ENCODE data around the gene TSG101. TPM values are rescaled to one million over a fixed set of nuclear protein-coding genes. Genes with fewer than 3 reads are reported as not detected.

TSG101 gene
- total RNA-seq, 4 donors from 2014 or later: 67.8 to 80.0 (median 71.8) TPM

DNA sequence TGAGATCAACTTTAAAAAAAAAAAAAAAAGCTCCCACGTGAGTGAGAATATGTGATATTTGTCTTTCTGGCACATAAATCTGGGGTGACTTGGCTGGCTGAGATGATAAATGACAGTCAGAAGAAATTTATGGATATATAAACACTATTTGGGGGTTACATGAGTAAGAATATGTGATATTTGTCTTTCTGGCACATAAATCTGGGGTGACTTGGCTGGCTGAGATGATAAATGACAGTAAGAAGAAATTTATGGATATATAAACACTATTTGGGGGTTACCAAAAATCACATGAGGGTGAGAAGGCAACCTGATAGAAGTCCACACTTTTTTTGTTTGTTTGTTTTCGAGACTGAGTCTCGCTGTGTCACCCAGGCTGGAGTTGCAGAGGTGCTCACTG is 6.6 kb upstream of the TSG101 start:
- peaks cover 37% of the 10 kb centered on the region for H3K36me3 ChIP-seq
- H3K4me3 ChIP-seq: no peak overlapping the region
- no peak overlapping the region for H3K27ac ChIP-seq
- 89% methylated on average over 3 of the region's 3 CpGs for WGBS
- TF ChIP-seq POLR2A (IDR thresholded peaks at IDR 0.05): no peak
- no peak for TF ChIP-seq POLR2AphosphoS5 (IDR thresholded peaks at IDR 0.05)
- TF ChIP-seq, protein P1, sequence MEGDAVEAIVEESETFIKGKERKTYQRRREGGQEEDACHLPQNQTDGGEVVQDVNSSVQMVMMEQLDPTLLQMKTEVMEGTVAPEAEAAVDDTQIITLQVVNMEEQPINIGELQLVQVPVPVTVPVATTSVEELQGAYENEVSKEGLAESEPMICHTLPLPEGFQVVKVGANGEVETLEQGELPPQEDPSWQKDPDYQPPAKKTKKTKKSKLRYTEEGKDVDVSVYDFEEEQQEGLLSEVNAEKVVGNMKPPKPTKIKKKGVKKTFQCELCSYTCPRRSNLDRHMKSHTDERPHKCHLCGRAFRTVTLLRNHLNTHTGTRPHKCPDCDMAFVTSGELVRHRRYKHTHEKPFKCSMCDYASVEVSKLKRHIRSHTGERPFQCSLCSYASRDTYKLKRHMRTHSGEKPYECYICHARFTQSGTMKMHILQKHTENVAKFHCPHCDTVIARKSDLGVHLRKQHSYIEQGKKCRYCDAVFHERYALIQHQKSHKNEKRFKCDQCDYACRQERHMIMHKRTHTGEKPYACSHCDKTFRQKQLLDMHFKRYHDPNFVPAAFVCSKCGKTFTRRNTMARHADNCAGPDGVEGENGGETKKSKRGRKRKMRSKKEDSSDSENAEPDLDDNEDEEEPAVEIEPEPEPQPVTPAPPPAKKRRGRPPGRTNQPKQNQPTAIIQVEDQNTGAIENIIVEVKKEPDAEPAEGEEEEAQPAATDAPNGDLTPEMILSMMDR (IDR thresholded peaks at IDR 0.05): no peak
- no peak for TF ChIP-seq EP300 (IDR thresholded peaks at IDR 0.05)
- H3K9me3 ChIP-seq: no peaks in the 10 kb centered on the region
- H3K4me1 ChIP-seq: no peaks in the 10 kb centered on the region
- no peaks in the 10 kb centered on the region for H3K27me3 ChIP-seq
- no peak for DNase-seq (ENCODE audit: low spot score in 2 of 2)

DNA sequence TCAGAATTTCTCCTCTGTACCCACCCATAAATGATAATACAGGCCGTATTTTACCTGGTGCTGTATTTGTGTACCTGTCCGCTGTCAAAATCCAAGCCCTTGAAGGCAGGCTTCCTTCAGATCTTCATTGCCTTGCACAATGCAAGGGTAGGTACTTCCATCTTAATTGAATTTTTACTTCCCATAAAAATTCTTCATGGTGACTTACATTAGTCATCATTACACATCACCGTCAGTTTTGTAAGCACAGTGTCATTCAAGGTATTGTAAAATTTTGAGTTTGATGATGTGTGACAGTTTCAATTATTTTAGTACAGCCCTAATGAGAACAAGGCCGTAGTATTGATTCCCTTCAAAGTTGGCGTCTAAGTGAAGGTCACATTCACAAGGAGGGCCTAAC is 770 bp upstream of the TSG101 start:
- H3K27ac ChIP-seq: peak overlapping the region; percentile 94
- DNase-seq (ENCODE audit: low spot score in 2 of 2): no peak
- H3K9me3 ChIP-seq: no peaks in the 10 kb centered on the region
- TF ChIP-seq, protein P1 (IDR thresholded peaks at IDR 0.05): no peak
- no peak for TF ChIP-seq POLR2A (IDR thresholded peaks at IDR 0.05)
- TF ChIP-seq POLR2AphosphoS5 (IDR thresholded peaks at IDR 0.05): no peak
- TF ChIP-seq EP300 (IDR thresholded peaks at IDR 0.05): no peak
- 29% methylated on average over 5 of the region's 5 CpGs for WGBS
- no peaks in the 10 kb centered on the region for H3K27me3 ChIP-seq
- peak overlapping the region; percentile 89 for H3K4me3 ChIP-seq
- peaks cover 27% of the 10 kb centered on the region for H3K4me1 ChIP-seq
- peaks cover 4% of the 10 kb centered on the region for H3K36me3 ChIP-seq

DNA sequence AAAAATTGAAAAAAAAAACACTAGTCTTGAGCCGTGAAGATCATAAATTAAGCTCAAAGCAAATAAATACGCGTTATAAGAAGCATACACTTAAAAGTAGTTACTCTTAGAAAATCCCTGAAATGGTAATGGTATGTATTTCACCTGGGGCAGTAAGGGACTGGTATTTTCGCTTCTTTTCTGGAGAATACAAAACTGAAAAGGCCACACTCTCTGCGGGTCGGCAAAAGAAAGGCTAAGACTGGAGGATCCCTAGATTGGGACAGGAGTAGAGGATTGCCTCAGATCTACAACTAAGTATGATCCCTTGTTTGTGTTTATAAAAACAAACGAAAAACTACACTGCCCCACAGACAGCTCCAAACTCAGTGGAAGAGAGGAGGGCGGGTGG is 617 bp downstream of the TSG101 start:
- H3K27me3 ChIP-seq: no peaks in the 10 kb centered on the region
- peaks cover 27% of the 10 kb centered on the region for H3K4me1 ChIP-seq
- no peak for TF ChIP-seq POLR2AphosphoS5 (IDR thresholded peaks at IDR 0.05)
- no peak for TF ChIP-seq POLR2A (IDR thresholded peaks at IDR 0.05)
- TF ChIP-seq EP300 (IDR thresholded peaks at IDR 0.05): no peak
- under 1% methylated on average over 8 of the region's 8 CpGs for WGBS
- H3K36me3 ChIP-seq: no peaks in the 10 kb centered on the region
- peak overlapping the region; percentile 89 for H3K4me3 ChIP-seq
- peak overlapping the region; percentile 94 for H3K27ac ChIP-seq
- DNase-seq (ENCODE audit: low spot score in 2 of 2): no peak
- no peaks in the 10 kb centered on the region for H3K9me3 ChIP-seq

DNA sequence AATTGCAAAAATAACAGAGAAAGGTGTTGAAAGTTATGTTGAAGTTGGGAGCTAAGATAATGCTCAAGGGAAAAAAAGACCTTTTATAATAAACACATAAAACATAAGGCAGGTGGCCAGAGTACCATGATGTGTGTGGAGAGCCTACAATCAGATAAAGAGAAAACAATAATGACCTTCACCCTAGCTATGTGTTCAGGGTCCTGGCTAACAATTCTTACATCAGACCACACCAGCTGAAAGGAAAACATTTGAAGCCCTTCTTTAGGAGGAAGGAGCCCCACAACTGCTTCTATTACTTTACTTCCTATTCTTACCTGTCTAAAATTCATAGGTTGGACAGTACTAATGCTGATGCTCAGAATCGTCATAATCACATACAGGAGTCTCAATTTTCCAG is 2.5 kb downstream of the TSG101 start:
- no peaks in the 10 kb centered on the region for H3K36me3 ChIP-seq
- no peak for DNase-seq (ENCODE audit: low spot score in 2 of 2)
- TF ChIP-seq POLR2AphosphoS5 (IDR thresholded peaks at IDR 0.05): no peak
- TF ChIP-seq EP300 (IDR thresholded peaks at IDR 0.05): no peak
- TF ChIP-seq POLR2A (IDR thresholded peaks at IDR 0.05): no peak
- TF ChIP-seq, protein P1 (IDR thresholded peaks at IDR 0.05): no peak
- H3K27me3 ChIP-seq: no peaks in the 10 kb centered on the region
- H3K4me3 ChIP-seq: no peak overlapping the region
- WGBS: 94% methylated on average over 1 of the region's 1 CpG
- H3K4me1 ChIP-seq: peaks cover 27% of the 10 kb centered on the region
- H3K9me3 ChIP-seq: no peaks in the 10 kb centered on the region
- no peak overlapping the region for H3K27ac ChIP-seq

DNA sequence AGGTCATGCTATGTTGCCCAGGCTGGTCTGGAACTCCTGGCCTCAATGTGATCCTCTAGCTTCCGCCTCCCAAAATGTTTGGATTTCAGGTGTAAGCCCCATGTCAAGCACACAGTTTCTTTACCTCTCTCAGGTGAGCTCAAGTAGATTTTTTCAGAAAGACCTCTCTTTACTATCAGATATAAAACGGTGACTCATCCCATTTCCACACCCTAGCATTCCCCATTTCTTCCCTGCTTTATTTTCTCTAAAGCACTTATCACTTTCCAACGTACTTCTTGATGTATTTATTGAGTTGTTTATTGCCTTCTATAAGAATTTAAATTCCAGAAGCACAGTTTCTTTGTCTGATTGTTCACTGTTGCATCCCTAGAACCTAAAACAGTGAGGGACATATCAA is 3.7 kb downstream of the TSG101 start:
- Histone ChIP-seq H3K4me1 (peaks cover 27% of the 10 kb centered on the region), H3K36me3 (peaks cover 10% of the 10 kb centered on the region), H3K9me3 (no peaks in the 10 kb centered on the region), H3K27me3 (no peaks in the 10 kb centered on the region), H3K27ac (no peak overlapping the region), H3K4me3 (no peak overlapping the region)
- TF ChIP-seq, protein P1 (IDR thresholded peaks at IDR 0.05): no peak
- TF ChIP-seq POLR2A (IDR thresholded peaks at IDR 0.05): no peak
- no peak for TF ChIP-seq POLR2AphosphoS5 (IDR thresholded peaks at IDR 0.05)
- no peak for TF ChIP-seq EP300 (IDR thresholded peaks at IDR 0.05)
- WGBS: 76% methylated on average over 3 of the region's 3 CpGs
- no peak for DNase-seq (ENCODE audit: low spot score in 2 of 2)

DNA sequence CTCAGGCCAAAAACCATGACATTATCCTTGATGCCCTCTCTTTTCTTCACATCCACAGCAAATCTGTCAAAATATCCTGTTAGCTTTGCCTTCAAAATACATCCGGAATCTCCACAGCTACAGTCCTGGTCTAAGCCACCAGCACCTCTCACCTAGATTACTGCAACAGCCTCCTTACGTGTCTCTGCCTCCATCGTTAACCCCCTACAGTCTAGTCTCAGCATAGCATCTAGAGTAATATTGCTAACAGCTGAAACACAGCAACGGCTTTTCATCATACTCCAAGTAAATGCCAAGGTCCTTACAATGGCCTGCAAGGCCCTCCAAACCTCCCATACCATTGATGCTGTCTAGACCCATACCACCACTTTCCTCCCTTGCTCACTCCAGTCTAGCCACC is 4.4 kb downstream of the TSG101 start:
- no peaks in the 10 kb centered on the region for H3K27me3 ChIP-seq
- WGBS: 78% methylated on average over 4 of the region's 4 CpGs
- no peak for TF ChIP-seq POLR2A (IDR thresholded peaks at IDR 0.05)
- TF ChIP-seq POLR2AphosphoS5 (IDR thresholded peaks at IDR 0.05): no peak
- H3K36me3 ChIP-seq: peaks cover 17% of the 10 kb centered on the region
- peaks cover 20% of the 10 kb centered on the region for H3K4me1 ChIP-seq
- no peak overlapping the region for H3K4me3 ChIP-seq
- no peak for DNase-seq (ENCODE audit: low spot score in 2 of 2)
- H3K27ac ChIP-seq: no peak overlapping the region
- H3K9me3 ChIP-seq: no peaks in the 10 kb centered on the region

Data from suprapubic skin (tissue), 4 donors.